Duodenal mucosa (tissue), 2 donors: ENCODE measurements around the gene RRAGC.

ENCODE experiments used
- H3K27ac ChIP-seq: one replicate; pipeline ENCODE4 v1.7.0; 2013; ENCODE audit warnings: low read depth, low read length
- H3K27me3 ChIP-seq, 2 donors: one replicate each; pipeline ENCODE4 v1.7.0; 2013; ENCODE audit warnings: low read length in 2 of 2, control low read depth in 1 of 2; ENCODE audit not compliant: insufficient read depth in 2 of 2, control insufficient read depth in 1 of 2
- H3K36me3 ChIP-seq, 2 donors: one replicate each; pipeline ENCODE4 v1.7.0; 2013; ENCODE audit warnings: low read length in 2 of 2, control low read depth in 1 of 2; ENCODE audit not compliant: insufficient read depth in 2 of 2, control insufficient read depth in 1 of 2
- H3K4me1 ChIP-seq, 2 donors: one replicate each; pipeline ENCODE4 v1.7.0; 2013; ENCODE audit warnings: low read length in 2 of 2, control low read depth in 1 of 2; ENCODE audit not compliant: insufficient read depth in 2 of 2, control insufficient read depth in 1 of 2
- H3K4me3 ChIP-seq, 2 donors: one replicate each; pipeline ENCODE4 v1.7.0; 2013; ENCODE audit warnings: low read length in 2 of 2, low read depth in 1 of 2
- H3K9ac ChIP-seq, 2 donors: one replicate each; pipeline ENCODE4 v1.7.0; 2013; ENCODE audit warnings: low read length in 2 of 2, low read depth in 1 of 2
- H3K9me3 ChIP-seq, 2 donors: one replicate each; pipeline ENCODE4 v1.7.0; 2013; ENCODE audit warnings: low read length in 2 of 2, control low read depth in 1 of 2; ENCODE audit not compliant: control insufficient read depth in 1 of 2

The RRAGC gene

GRCh38 chr1:38888423-38889333 is 29.1 kb upstream of the RRAGC start:
- Histone ChIP-seq H3K27ac (no peak overlapping the region), H3K36me3 (no peaks in the 10 kb centered on the region), H3K4me3 (no peak overlapping the region), H3K4me1 (no peaks in the 10 kb centered on the region), H3K9ac (no peak overlapping the region), H3K27me3 (no peaks in the 10 kb centered on the region), H3K9me3 (no peaks in the 10 kb centered on the region)

GRCh38 chr1:38885092-38885491 is 25.5 kb upstream of the RRAGC start:
- Histone ChIP-seq H3K9ac (no peak overlapping the region), H3K27ac (no peak overlapping the region), H3K4me3 (no peak overlapping the region)

GRCh38 chr1:38881487-38881886 is 21.9 kb upstream of the RRAGC start, which contains the start of gene GJA9:
Gene GJA9 (minus strand): TSS chr1:38881587. CDS start chr1:38876098, 5,489 bp downstream.
- no peak within 1 kb of the TSS for H3K27ac ChIP-seq
- H3K4me3 ChIP-seq: no peak within 1 kb of the TSS
- H3K9ac ChIP-seq: no peak within 1 kb of the TSS
- H3K36me3 ChIP-seq: no peaks in the 10 kb centered on the region
- H3K4me1 ChIP-seq: no peaks in the 10 kb centered on the region
- H3K27me3 ChIP-seq: no peaks in the 10 kb centered on the region
- H3K9me3 ChIP-seq: no peaks in the 10 kb centered on the region

More at GRCh38 chr1:38885092-38885491, 25.5 kb upstream of the RRAGC start:
- Histone ChIP-seq H3K36me3 (no peaks in the 10 kb centered on the region), H3K9me3 (no peaks in the 10 kb centered on the region), H3K27me3 (no peaks in the 10 kb centered on the region), H3K4me1 (no peaks in the 10 kb centered on the region)

- Histone ChIP-seq H3K9ac (no peak overlapping the region), H3K27ac (no peak overlapping the region), H3K27me3 (no peaks in the 10 kb centered on the region), H3K9me3 (no peaks in the 10 kb centered on the region), H3K36me3 (no peaks in the 10 kb centered on the region), H3K4me1 (peaks cover 11 to 18% of the 10 kb centered on the region in 2 donors), H3K4me3 (no peak overlapping the region)
Measured at GRCh38 chr1:38875811-38876210, 16.2 kb upstream of the RRAGC start.

GRCh38 chr1:38873027-38873969 is 13.7 kb upstream of the RRAGC start, which contains the start of gene MYCBP:
Gene MYCBP (minus strand): TSS chr1:38873348. CDS start chr1:38873305, 43 bp downstream.
- H3K9me3 ChIP-seq: no peaks in the 10 kb centered on the region
- peak within 1 kb of the TSS; percentile 27 for H3K27ac ChIP-seq
- H3K4me1 ChIP-seq: peaks cover 11 to 18% of the 10 kb centered on the region in 2 donors
- peak within 1 kb of the TSS; percentile 85 to 95 for H3K4me3 ChIP-seq
- no peaks in the 10 kb centered on the region for H3K27me3 ChIP-seq
- H3K9ac ChIP-seq: peak within 1 kb of the TSS; percentile 70 to 83
- H3K36me3 ChIP-seq: no peaks in the 10 kb centered on the region

- Histone ChIP-seq H3K27ac (peak overlapping the region; percentile 27), H3K4me3 (peak overlapping the region; percentile 85 to 95), H3K27me3 (no peaks in the 10 kb centered on the region), H3K36me3 (no peaks in the 10 kb centered on the region), H3K4me1 (peaks cover 11 to 18% of the 10 kb centered on the region in 2 donors), H3K9me3 (no peaks in the 10 kb centered on the region), H3K9ac (peak overlapping the region; percentile 70 to 73)
Measured at GRCh38 chr1:38872401-38873026, 12.9 kb upstream of the RRAGC start.

GRCh38 chr1:38870996-38871395 is 11.4 kb upstream of the RRAGC start:
- H3K4me1 ChIP-seq: peaks cover 11 to 18% of the 10 kb centered on the region in 2 donors
- H3K4me3 ChIP-seq: no peak overlapping the region
- H3K27me3 ChIP-seq: no peaks in the 10 kb centered on the region
- H3K9ac ChIP-seq: no peak overlapping the region
- H3K27ac ChIP-seq: no peak overlapping the region
- H3K9me3 ChIP-seq: no peaks in the 10 kb centered on the region
- H3K36me3 ChIP-seq: no peaks in the 10 kb centered on the region

- no peak overlapping the region for H3K9ac ChIP-seq
- no peaks in the 10 kb centered on the region for H3K9me3 ChIP-seq
- no peak overlapping the region for H3K4me3 ChIP-seq
- no peak overlapping the region for H3K27ac ChIP-seq
- H3K4me1 ChIP-seq: peaks cover 7 to 9% of the 10 kb centered on the region in 2 donors
- H3K36me3 ChIP-seq: peaks cover 3 to 13% of the 10 kb centered on the region in 2 donors
- H3K27me3 ChIP-seq: no peaks in the 10 kb centered on the region
Measured at GRCh38 chr1:38867208-38867607, 7.6 kb upstream of the RRAGC start.

GRCh38 chr1:38865112-38865715 is 5.6 kb upstream of the RRAGC start:
- Histone ChIP-seq H3K27me3 (no peaks in the 10 kb centered on the region), H3K4me3 (no peak overlapping the region), H3K4me1 (peaks cover 6 to 8% of the 10 kb centered on the region in 2 donors), H3K9me3 (no peaks in the 10 kb centered on the region), H3K27ac (no peak overlapping the region), H3K36me3 (peaks cover 3 to 13% of the 10 kb centered on the region in 2 donors), H3K9ac (no peak overlapping the region)
